Panc1 (cell line): ENCODE results near the gene DAB1. TPM values are rescaled to one million over a fixed set of nuclear protein-coding genes. Genes with fewer than 3 reads are reported as not detected.

Source experiments
- ATAC-seq: fragments of 200-7000 bp; cut with Tn5 transposase; 2 replicates; pipeline ENCODE4 v1.9.1; 2020; ENCODE audit warnings: mild to moderate bottlenecking, moderate library complexity
- BruUV-seq: library from RNA; stranded (reverse); fragments of 400-500 nt; replicated peaks from 2 replicates; lab custom pipeline; 2021; lab: Mats Ljungman, UMichigan
- CTCF ChIA-PET: fragments of 300-600 bp; sonication (Branson Sonifier 250); formaldehyde crosslinking; loops from one replicate; lab custom pipeline; 2022; ENCODE audit warnings: antibody characterized with exemption; lab: Charles Lee
- POLR2A ChIA-PET: fragments of 300-600 bp; sonication (Branson Sonifier 250); formaldehyde crosslinking; loops from one replicate; lab custom pipeline; 2022; ENCODE audit warnings: antibody characterized with exemption; lab: Charles Lee
- DNase-seq: peaks from one replicate; pipeline ENCODE4 v3.0.0-alpha.2; 2010; ENCODE audit warnings: low read depth, low spot score
- H3K27ac ChIP-seq: 2 replicates; pipeline ENCODE4 v1.5.1; 2011; ENCODE audit warnings: mild to moderate bottlenecking, low read length, inconsistent platforms
- H3K27me3 ChIP-seq: fragments of 200-500 bp; sonication (Bioruptor generic); 2 replicates; pipeline ENCODE4 v1.6.0; 2014; ENCODE audit warnings: low read length, inconsistent platforms; ENCODE audit not compliant: control insufficient read depth, insufficient read depth
- H3K36me3 ChIP-seq: fragments of 200-500 bp; sonication (Bioruptor generic); 2 replicates; pipeline ENCODE4 v1.5.1; 2014; ENCODE audit warnings: inconsistent platforms, mild to moderate bottlenecking, low read length, moderate library complexity; ENCODE audit not compliant: control insufficient read depth, insufficient read depth
- H3K4me1 ChIP-seq: 2 replicates; pipeline ENCODE4 v1.5.1; 2011; ENCODE audit warnings: inconsistent platforms, mild to moderate bottlenecking, low read length, moderate library complexity; ENCODE audit not compliant: control insufficient read depth, insufficient read depth
- H3K4me3 ChIP-seq, 2 experiments: 2 replicates each; pipeline ENCODE4 v1.5.1; 2011 to 2012; ENCODE audit warnings: low read depth in 2 of 2, low read length in 2 of 2, mild to moderate bottlenecking in 2 of 2, inconsistent platforms in 1 of 2, moderate library complexity in 1 of 2
- H3K9me3 ChIP-seq: fragments of 200-500 bp; sonication (Bioruptor generic); 2 replicates; pipeline ENCODE4 v1.5.1; 2014; ENCODE audit warnings: low read depth, mild to moderate bottlenecking, inconsistent platforms, low read length, moderate library complexity; ENCODE audit not compliant: control insufficient read depth, insufficient read depth
- CTCF ChIP-seq: fragments of 450-650 bp; IDR thresholded peaks from 2 replicates; pipeline ENCODE4 v1.5.1; 2017; ENCODE audit warnings: mild to moderate bottlenecking
- POLR2AphosphoS5 ChIP-seq: IDR thresholded peaks from 2 replicates; pipeline ENCODE4 v1.6.1; 2012; ENCODE audit warnings: mild to moderate bottlenecking, low read depth, low read length, moderate library complexity
- REST ChIP-seq, 2 experiments: IDR thresholded peaks; 2 replicates each; pipeline ENCODE4 v1.6.1; 2011 to 2012; ENCODE audit warnings: low read depth in 2 of 2, control low read depth in 1 of 2, low read length in 1 of 2, mild to moderate bottlenecking in 1 of 2, moderate library complexity in 1 of 2; ENCODE audit not compliant: insufficient read depth in 1 of 2
- SIN3A ChIP-seq: IDR thresholded peaks from 2 replicates; pipeline ENCODE4 v1.6.1; 2012; ENCODE audit warnings: low read depth, mild to moderate bottlenecking, low read length, moderate library complexity, borderline replicate concordance; ENCODE audit not compliant: insufficient read depth
- TCF7L2 ChIP-seq: IDR thresholded peaks from 2 replicates; pipeline ENCODE4 v1.6.1; 2011; ENCODE audit warnings: mild to moderate bottlenecking, low read depth, low read length, inconsistent platforms
- in situ Hi-C: cut with HindIII; loops from 2 replicates; pipeline ENCODE4 v1.10.0; 2016; ENCODE audit warnings: low sequenced_read_pairs, low pct_unique_long_range_greater_than_20kb
- intact Hi-C: fragments of 100-400 bp; cut with micrococcal nuclease; formaldehyde crosslinking; loops from one replicate; pipeline ENCODE4 v1.10.0; 2022; ENCODE audit not compliant: unreplicated experiment
- total RNA-seq: library from RNA; stranded (reverse); gene quantifications from one replicate; pipeline ENCODE4 v1.2.1, GENCODE V29; 2021; ENCODE audit not compliant: unreplicated experiment

Gene DAB1
- total RNA-seq, 1 experiment from 2014 or later = 0.05 TPM

- ATAC-seq (no peak), DNase-seq (no peak)
- CTCF ChIA-PET = no interaction called here
- intact Hi-C loops (no loop called here), in situ Hi-C loops (no loop called here)
- POLR2A ChIA-PET = no interaction called here
- Histone ChIP-seq H3K4me1 (no peaks in the 10 kb centered on the region), H3K36me3 (no peaks in the 10 kb centered on the region), H3K9me3 (no peaks in the 10 kb centered on the region), H3K27me3 (no peaks in the 10 kb centered on the region), H3K4me3 (no peak overlapping the region), H3K27ac (no peak overlapping the region)
- BruUV-seq = no TSS peak
- TF ChIP-seq POLR2AphosphoS5 (no peak), REST (IDR thresholded peaks at IDR 0.05; ENCODE audit: insufficient read depth in 1 of 2, low read depth in 2 of 2, low read length in 1 of 2) (no peak), CTCF (no peak), SIN3A (no peak), TCF7L2 (no peak)
These were observed 39.0 kb downstream of the DAB1 start for GRCh38 chr1:57384901-57385300.

- ChIA-PET POLR2A (no interaction called here), CTCF (no interaction called here)
- DNase-seq (no peak), ATAC-seq (no peak)
- H3K4me1 ChIP-seq = no peaks in the 10 kb centered on the region
- TF ChIP-seq SIN3A (no peak), CTCF (no peak), REST (IDR thresholded peaks at IDR 0.05; ENCODE audit: insufficient read depth in 1 of 2, low read depth in 2 of 2, low read length in 1 of 2) (no peak), POLR2AphosphoS5 (no peak), TCF7L2 (no peak)
- no TSS peak for BruUV-seq
- H3K9me3 ChIP-seq = no peaks in the 10 kb centered on the region
- H3K36me3 ChIP-seq = no peaks in the 10 kb centered on the region
- in situ Hi-C loops = no loop called here
- H3K27ac ChIP-seq = no peak overlapping the region
- intact Hi-C loops = no loop called here
- H3K4me3 ChIP-seq = no peak overlapping the region
- no peaks in the 10 kb centered on the region for H3K27me3 ChIP-seq
These were observed 39.6 kb downstream of the DAB1 start for GRCh38 chr1:57384284-57384683.
